Measurements from ENCODE around the gene KPTN. TPM values are rescaled to one million over a fixed set of nuclear protein-coding genes. Genes with fewer than 3 reads are reported as not detected.

KPTN gene
- total RNA-seq, 1 donor, result 2.6 TPM

DNA sequence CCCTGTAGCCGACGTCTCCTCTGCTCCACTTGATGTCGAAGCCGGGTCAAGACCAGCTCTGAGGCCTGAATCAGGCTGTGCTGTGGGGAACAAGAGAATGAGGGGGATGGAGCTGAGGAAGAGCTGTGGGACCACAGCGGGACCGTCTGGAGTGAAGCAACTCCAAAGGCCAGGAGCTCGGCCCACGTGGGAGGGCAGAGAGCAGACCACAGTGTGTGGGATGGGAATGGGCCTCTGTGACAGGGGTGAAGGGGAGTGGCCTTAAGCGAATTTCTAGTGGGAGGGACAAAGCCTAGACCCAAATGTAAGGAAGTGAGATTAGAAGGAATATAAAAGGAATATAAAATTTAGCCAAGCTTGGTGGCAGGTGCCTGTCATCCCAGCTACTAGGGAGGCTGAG lies 8.6 kb downstream of the KPTN start:
- no peak for DNase-seq (ENCODE audit: low read depth)
- TF ChIP-seq, protein P1, sequence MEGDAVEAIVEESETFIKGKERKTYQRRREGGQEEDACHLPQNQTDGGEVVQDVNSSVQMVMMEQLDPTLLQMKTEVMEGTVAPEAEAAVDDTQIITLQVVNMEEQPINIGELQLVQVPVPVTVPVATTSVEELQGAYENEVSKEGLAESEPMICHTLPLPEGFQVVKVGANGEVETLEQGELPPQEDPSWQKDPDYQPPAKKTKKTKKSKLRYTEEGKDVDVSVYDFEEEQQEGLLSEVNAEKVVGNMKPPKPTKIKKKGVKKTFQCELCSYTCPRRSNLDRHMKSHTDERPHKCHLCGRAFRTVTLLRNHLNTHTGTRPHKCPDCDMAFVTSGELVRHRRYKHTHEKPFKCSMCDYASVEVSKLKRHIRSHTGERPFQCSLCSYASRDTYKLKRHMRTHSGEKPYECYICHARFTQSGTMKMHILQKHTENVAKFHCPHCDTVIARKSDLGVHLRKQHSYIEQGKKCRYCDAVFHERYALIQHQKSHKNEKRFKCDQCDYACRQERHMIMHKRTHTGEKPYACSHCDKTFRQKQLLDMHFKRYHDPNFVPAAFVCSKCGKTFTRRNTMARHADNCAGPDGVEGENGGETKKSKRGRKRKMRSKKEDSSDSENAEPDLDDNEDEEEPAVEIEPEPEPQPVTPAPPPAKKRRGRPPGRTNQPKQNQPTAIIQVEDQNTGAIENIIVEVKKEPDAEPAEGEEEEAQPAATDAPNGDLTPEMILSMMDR (IDR thresholded peaks at IDR 0.05; ENCODE audit: insufficient read depth, low read depth, low read length), result no peak
- H3K4me3 ChIP-seq (ENCODE audit: low read depth, low read length), result no peak overlapping the region

DNA sequence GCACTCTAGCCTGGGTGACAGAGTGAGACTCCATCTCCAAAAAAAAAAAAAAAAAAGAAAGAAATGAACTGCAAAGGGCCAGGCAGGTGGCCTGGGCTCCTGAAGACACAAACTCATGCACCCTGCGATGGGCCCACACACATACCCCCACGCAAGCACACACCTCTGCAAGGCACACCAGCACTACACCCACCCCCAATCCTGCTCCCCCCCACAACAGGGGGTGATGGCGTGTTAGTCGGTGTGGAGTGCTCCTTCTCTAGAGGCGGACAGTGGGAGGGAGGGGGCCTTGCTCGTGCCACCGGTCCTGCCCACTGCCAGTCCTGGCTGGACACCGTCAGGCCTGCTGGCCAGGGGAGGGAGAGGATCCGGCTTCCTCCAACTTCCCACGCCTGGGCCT lies 10.7 kb downstream of the KPTN start:
- no peak overlapping the region for H3K4me3 ChIP-seq (ENCODE audit: low read depth, low read length)
- TF ChIP-seq, protein P1 (IDR thresholded peaks at IDR 0.05; ENCODE audit: insufficient read depth, low read depth, low read length), result no peak
- no peak for DNase-seq (ENCODE audit: low read depth)

DNA sequence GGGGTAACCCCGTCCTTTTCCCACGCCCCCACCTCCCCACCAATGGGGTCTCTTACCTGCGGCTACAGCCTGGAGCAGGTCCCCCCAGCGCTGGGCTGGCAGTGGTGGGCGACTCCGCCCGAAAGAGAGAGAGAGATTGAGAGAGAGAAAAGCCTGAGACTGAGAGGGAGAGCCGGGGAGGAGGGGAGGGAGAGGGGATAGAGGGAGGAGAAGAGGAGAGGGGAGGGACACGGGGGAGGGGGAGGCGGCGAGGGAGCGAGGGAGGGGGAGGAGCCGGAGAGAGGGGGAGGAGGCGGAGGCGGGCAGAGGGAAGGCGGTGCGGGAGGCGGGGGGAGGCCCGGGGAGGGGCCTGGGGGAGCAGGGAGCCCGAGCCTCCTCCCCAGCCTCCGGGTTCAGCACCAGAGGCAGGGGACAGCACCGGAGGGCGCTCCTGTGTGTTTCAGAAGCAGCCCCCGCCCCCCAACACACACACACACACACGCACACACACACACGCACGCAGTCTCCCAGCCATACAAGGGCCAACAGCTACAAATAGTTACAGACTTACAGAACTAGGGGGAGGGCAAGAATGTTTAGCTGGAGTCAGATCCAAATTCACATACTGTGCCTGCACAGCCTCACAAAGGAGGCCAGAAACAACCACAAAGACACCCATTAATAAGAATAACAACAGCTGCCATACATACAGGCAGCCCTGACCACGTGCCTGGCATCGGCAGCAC lies 12.1 kb downstream of the KPTN start, which contains the start of gene SLC8A2:
SLC8A2 (minus strand) TSS at position 161 of the 725 bp plus-strand sequence. CDS start 5,490 bp downstream, outside the sequence.
- H3K4me3 ChIP-seq (ENCODE audit: low read depth, low read length), result no peak within 1 kb of the TSS
- TF ChIP-seq, protein P1 (IDR thresholded peaks at IDR 0.05; ENCODE audit: insufficient read depth, low read depth, low read length), result no peak
- DNase-seq (ENCODE audit: low read depth), result peak; percentile 81

DNA sequence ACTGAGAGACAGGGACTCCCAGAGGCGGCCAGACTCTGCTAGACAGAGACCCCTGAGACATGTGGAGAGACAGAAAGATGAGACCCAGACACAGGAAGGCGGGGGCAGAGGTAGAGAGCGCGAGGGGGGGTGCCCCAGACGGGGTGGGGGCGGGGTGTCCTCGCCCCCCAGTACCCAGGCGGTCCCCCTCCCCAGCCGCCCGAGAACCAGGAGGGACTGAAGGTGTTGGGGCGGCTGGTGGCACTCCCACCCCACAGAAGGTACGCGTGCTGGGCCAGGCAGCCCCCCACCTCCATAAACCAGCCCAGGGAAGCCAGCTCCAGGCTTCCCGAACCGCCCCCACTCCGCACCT lies 12.7 kb downstream of the KPTN start:
- no peak overlapping the region for H3K4me3 ChIP-seq (ENCODE audit: low read depth, low read length)
- no peak for DNase-seq (ENCODE audit: low read depth)
- TF ChIP-seq, protein P1 (IDR thresholded peaks at IDR 0.05; ENCODE audit: insufficient read depth, low read depth, low read length), result no peak

- no peak for DNase-seq (ENCODE audit: low read depth)
- TF ChIP-seq, protein P1 (IDR thresholded peaks at IDR 0.05; ENCODE audit: insufficient read depth, low read depth, low read length), result no peak
- H3K4me3 ChIP-seq (ENCODE audit: low read depth, low read length), result no peak overlapping the region
Measured at GRCh38 chr19:47470447-47471195, 13.4 kb downstream of the KPTN start.

DNA sequence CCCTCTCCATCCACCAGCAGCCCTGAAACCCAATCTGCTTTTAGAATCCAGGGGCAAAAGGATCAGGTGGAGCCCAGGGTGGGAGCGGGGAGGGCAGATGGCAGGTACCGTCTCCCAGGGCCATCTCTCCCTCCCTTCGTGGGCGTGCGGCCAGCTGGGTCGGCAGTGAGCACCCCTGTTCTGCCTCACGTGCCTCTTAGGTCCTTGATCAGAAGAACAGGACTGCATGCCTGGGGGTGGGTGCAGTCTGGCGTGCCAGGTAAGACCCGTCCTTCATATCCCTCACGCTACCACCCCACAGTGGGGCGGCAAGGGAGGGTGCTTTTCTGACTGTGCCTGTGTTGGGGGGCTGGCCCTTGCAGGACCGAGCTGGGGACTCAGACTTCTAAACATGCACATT lies 14.3 kb downstream of the KPTN start:
- no peak for DNase-seq (ENCODE audit: low read depth)
- TF ChIP-seq, protein P1 (IDR thresholded peaks at IDR 0.05; ENCODE audit: insufficient read depth, low read depth, low read length), result no peak

More for the DNA sequence above, 14.3 kb downstream of the KPTN start:
- no peak overlapping the region for H3K4me3 ChIP-seq (ENCODE audit: low read depth, low read length)

All from fibroblast of villous mesenchyme (primary cell).